ENCODE results near the gene HSFX1. TPM values are rescaled to one million over a fixed set of nuclear protein-coding genes. Genes with fewer than 3 reads are reported as not detected.

The HSFX1 gene
- total RNA-seq, 2 experiments from 2014 or later, result 0.24 to 0.43 TPM

Other genes with a start within 250 kb of the HSFX1 start
- 10 to 100 TPM; 22.1 to 24.7 TPM for gene EOLA1, start 233.1 kb upstream of the HSFX1 start, total RNA-seq
- gene HSFX3, start 224.1 kb upstream of the HSFX1 start, total RNA-seq, result not detected
- not detected for gene MAGEA9B, start 186.6 kb upstream of the HSFX1 start, total RNA-seq
- gene HSFX2, start 178.8 kb upstream of the HSFX1 start, total RNA-seq, result under 1 TPM in 1 of 2 experiments, not detected in 1; 0.29 TPM
- gene TMEM185A, start 142.3 kb upstream of the HSFX1 start, total RNA-seq, result 10 to 100 TPM; 10.5 to 12.7 TPM
- gene MAGEA11, start 62.0 kb upstream of the HSFX1 start, total RNA-seq, result not detected
- gene MAGEA9, start 7.9 kb downstream of the HSFX1 start, total RNA-seq, result not detected
- not detected for gene MAGEA8, start 107.1 kb downstream of the HSFX1 start, total RNA-seq
- gene HSFX4, start 155.5 kb downstream of the HSFX1 start, total RNA-seq, result not detected
- 10 to 100 TPM; 32.4 to 33.7 TPM for gene EOLA2, start 164.4 kb downstream of the HSFX1 start, total RNA-seq

Measured in activated CD4-positive, alpha-beta memory T cell treated with anti-CD3 and anti-CD28 coated beads for 36 hours (primary cell).